Panc1 (cell line): Measurements from ENCODE around the gene CD55. TPM values are rescaled to one million over a fixed set of nuclear protein-coding genes. Genes with fewer than 3 reads are reported as not detected.

Source experiments
- ATAC-seq: fragments of 200-7000 bp; cut with Tn5 transposase; 2 replicates; pipeline ENCODE4 v1.9.1; 2020; ENCODE audit warnings: mild to moderate bottlenecking, moderate library complexity
- BruUV-seq: library from RNA; stranded (reverse); fragments of 400-500 nt; replicated peaks from 2 replicates; lab custom pipeline; 2021; lab: Mats Ljungman, UMichigan
- CTCF ChIA-PET: fragments of 300-600 bp; sonication (Branson Sonifier 250); formaldehyde crosslinking; loops from one replicate; lab custom pipeline; 2022; ENCODE audit warnings: antibody characterized with exemption; lab: Charles Lee
- POLR2A ChIA-PET: fragments of 300-600 bp; sonication (Branson Sonifier 250); formaldehyde crosslinking; loops from one replicate; lab custom pipeline; 2022; ENCODE audit warnings: antibody characterized with exemption; lab: Charles Lee
- DNase-seq: peaks from one replicate; pipeline ENCODE4 v3.0.0-alpha.2; 2010; ENCODE audit warnings: low read depth, low spot score
- H3K27ac ChIP-seq: 2 replicates; pipeline ENCODE4 v1.5.1; 2011; ENCODE audit warnings: mild to moderate bottlenecking, low read length, inconsistent platforms
- H3K27me3 ChIP-seq: fragments of 200-500 bp; sonication (Bioruptor generic); 2 replicates; pipeline ENCODE4 v1.6.0; 2014; ENCODE audit warnings: low read length, inconsistent platforms; ENCODE audit not compliant: control insufficient read depth, insufficient read depth
- H3K36me3 ChIP-seq: fragments of 200-500 bp; sonication (Bioruptor generic); 2 replicates; pipeline ENCODE4 v1.5.1; 2014; ENCODE audit warnings: inconsistent platforms, mild to moderate bottlenecking, low read length, moderate library complexity; ENCODE audit not compliant: control insufficient read depth, insufficient read depth
- H3K4me1 ChIP-seq: 2 replicates; pipeline ENCODE4 v1.5.1; 2011; ENCODE audit warnings: inconsistent platforms, mild to moderate bottlenecking, low read length, moderate library complexity; ENCODE audit not compliant: control insufficient read depth, insufficient read depth
- H3K4me3 ChIP-seq, 2 experiments: 2 replicates each; pipeline ENCODE4 v1.5.1; 2011 to 2012; ENCODE audit warnings: low read depth in 2 of 2, low read length in 2 of 2, mild to moderate bottlenecking in 2 of 2, inconsistent platforms in 1 of 2, moderate library complexity in 1 of 2
- H3K9me3 ChIP-seq: fragments of 200-500 bp; sonication (Bioruptor generic); 2 replicates; pipeline ENCODE4 v1.5.1; 2014; ENCODE audit warnings: low read depth, mild to moderate bottlenecking, inconsistent platforms, low read length, moderate library complexity; ENCODE audit not compliant: control insufficient read depth, insufficient read depth
- CTCF ChIP-seq: fragments of 450-650 bp; IDR thresholded peaks from 2 replicates; pipeline ENCODE4 v1.5.1; 2017; ENCODE audit warnings: mild to moderate bottlenecking
- POLR2AphosphoS5 ChIP-seq: IDR thresholded peaks from 2 replicates; pipeline ENCODE4 v1.6.1; 2012; ENCODE audit warnings: mild to moderate bottlenecking, low read depth, low read length, moderate library complexity
- REST ChIP-seq, 2 experiments: IDR thresholded peaks; 2 replicates each; pipeline ENCODE4 v1.6.1; 2011 to 2012; ENCODE audit warnings: low read depth in 2 of 2, control low read depth in 1 of 2, low read length in 1 of 2, mild to moderate bottlenecking in 1 of 2, moderate library complexity in 1 of 2; ENCODE audit not compliant: insufficient read depth in 1 of 2
- SIN3A ChIP-seq: IDR thresholded peaks from 2 replicates; pipeline ENCODE4 v1.6.1; 2012; ENCODE audit warnings: low read depth, mild to moderate bottlenecking, low read length, moderate library complexity, borderline replicate concordance; ENCODE audit not compliant: insufficient read depth
- TCF7L2 ChIP-seq: IDR thresholded peaks from 2 replicates; pipeline ENCODE4 v1.6.1; 2011; ENCODE audit warnings: mild to moderate bottlenecking, low read depth, low read length, inconsistent platforms
- in situ Hi-C: cut with HindIII; loops from 2 replicates; pipeline ENCODE4 v1.10.0; 2016; ENCODE audit warnings: low sequenced_read_pairs, low pct_unique_long_range_greater_than_20kb
- intact Hi-C: fragments of 100-400 bp; cut with micrococcal nuclease; formaldehyde crosslinking; loops from one replicate; pipeline ENCODE4 v1.10.0; 2022; ENCODE audit not compliant: unreplicated experiment
- total RNA-seq: library from RNA; stranded (reverse); gene quantifications from one replicate; pipeline ENCODE4 v1.2.1, GENCODE V29; 2021; ENCODE audit not compliant: unreplicated experiment

Gene CD55
- total RNA-seq, 1 experiment from 2014 or later = 12.1 TPM

- intact Hi-C loops = no loop called here
Measured at GRCh38 chr1:207349979-207350378, 28.5 kb downstream of the CD55 start.

GRCh38 chr1:207352554-207352953 lies 31.1 kb downstream of the CD55 start:
- no peaks in the 10 kb centered on the region for H3K27me3 ChIP-seq
- in situ Hi-C loops (no loop called here), intact Hi-C loops (no loop called here)
- POLR2A ChIA-PET = no interaction called here
- no peaks in the 10 kb centered on the region for H3K36me3 ChIP-seq
- TF ChIP-seq POLR2AphosphoS5 = no peak
- no peak for TF ChIP-seq SIN3A
- no peak for TF ChIP-seq REST (IDR thresholded peaks at IDR 0.05; ENCODE audit: insufficient read depth in 1 of 2, low read depth in 2 of 2, low read length in 1 of 2)
- no peak for TF ChIP-seq TCF7L2
- TF ChIP-seq CTCF = no peak
- no peak overlapping the region for H3K27ac ChIP-seq
- H3K4me3 ChIP-seq = no peak overlapping the region
- ATAC-seq (no peak), DNase-seq (no peak)
- CTCF ChIA-PET = no interaction called here
- no peaks in the 10 kb centered on the region for H3K9me3 ChIP-seq
- H3K4me1 ChIP-seq = no peaks in the 10 kb centered on the region
- no TSS peak for BruUV-seq

More at GRCh38 chr1:207349979-207350378, 28.5 kb downstream of the CD55 start:
- no peak overlapping the region for H3K4me3 ChIP-seq
- no peak overlapping the region for H3K27ac ChIP-seq
- ATAC-seq = no peak
- no peak for DNase-seq
- ChIA-PET CTCF (no interaction called here), POLR2A (no interaction called here)
- no peaks in the 10 kb centered on the region for H3K4me1 ChIP-seq
- H3K27me3 ChIP-seq = no peaks in the 10 kb centered on the region
- TF ChIP-seq REST (IDR thresholded peaks at IDR 0.05; ENCODE audit: insufficient read depth in 1 of 2, low read depth in 2 of 2, low read length in 1 of 2) = no peak
- TF ChIP-seq POLR2AphosphoS5 = no peak
- no TSS peak for BruUV-seq
- no peaks in the 10 kb centered on the region for H3K9me3 ChIP-seq
- in situ Hi-C loops = no loop called here
- H3K36me3 ChIP-seq = no peaks in the 10 kb centered on the region
